ENCODE measurements around the gene BNIP3.
"Not testable (repeated sequence)": the region's sequence is repeated elsewhere in the genome, so short reads cannot be mapped to it uniquely, and the experiment has no call there.

BNIP3 gene

GRCh38 chr10:132001238-132001972, 19.7 kb upstream of the BNIP3 start:
- DNase-seq, result peak; percentile 60

GRCh38 chr10:131998845-131999681, 17.3 kb upstream of the BNIP3 start:
- DNase-seq, result no peak

- DNase-seq, result no peak
Measured at GRCh38 chr10:131998050-131998844, 16.5 kb upstream of the BNIP3 start.

- DNase-seq, result peak; percentile 84
Measured at GRCh38 chr10:131997366-131998049, 15.8 kb upstream of the BNIP3 start.

- no peak for DNase-seq
Measured at GRCh38 chr10:131996466-131997365, 15.0 kb upstream of the BNIP3 start.

GRCh38 chr10:131994435-131994834, 12.7 kb upstream of the BNIP3 start:
- no peak for DNase-seq

- DNase-seq, result no peak
Measured at GRCh38 chr10:131993275-131993674, 11.6 kb upstream of the BNIP3 start.

- DNase-seq, result no peak
Measured at GRCh38 chr10:131991726-131992125, 10.0 kb upstream of the BNIP3 start.

GRCh38 chr10:131987786-131988185, 6.1 kb upstream of the BNIP3 start:
- DNase-seq, result not testable (repeated sequence)

GRCh38 chr10:131987301-131987700, 5.6 kb upstream of the BNIP3 start:
- DNase-seq, result not testable (repeated sequence)

GRCh38 chr10:131986851-131987250, 5.1 kb upstream of the BNIP3 start:
- DNase-seq, result not testable (repeated sequence)

- DNase-seq, result no peak
Measured at GRCh38 chr10:131983780-131984179, 2.1 kb upstream of the BNIP3 start.

GRCh38 chr10:131982796-131983195, 1.1 kb upstream of the BNIP3 start:
- DNase-seq, result no peak

- DNase-seq, result no peak
Measured at GRCh38 chr10:131982185-131982756, 548 bp upstream of the BNIP3 start.

GRCh38 chr10:131980761-131981428, 828 bp downstream of the BNIP3 start:
- no peak for DNase-seq

GRCh38 chr10:131980321-131980720, 1.4 kb downstream of the BNIP3 start:
- no peak for DNase-seq

GRCh38 chr10:131979821-131980270, 1.9 kb downstream of the BNIP3 start:
- no peak for DNase-seq

GRCh38 chr10:131979336-131979735, 2.4 kb downstream of the BNIP3 start:
- DNase-seq, result no peak

GRCh38 chr10:131978851-131979250, 2.9 kb downstream of the BNIP3 start:
- DNase-seq, result no peak

GRCh38 chr10:131978366-131978765, 3.4 kb downstream of the BNIP3 start:
- no peak for DNase-seq

All from NCI-H510A treated with DMSO at 0.1 percent for 48 hours (cell line).